HL-60/S4 treated with retinoic acid at 250 ng/mL for 4 days and 3 days (cell line): Measurements from ENCODE around the gene LEPR.
"Not testable (repeated sequence)": the region's sequence is repeated elsewhere in the genome, so short reads cannot be mapped to it uniquely, and the experiment has no call there.

Experiments
- in situ Hi-C: fragments of 300-500 bp; cut with MboI; formaldehyde crosslinking; loops from 2 replicates; pipeline ENCODE4 v1.7.0; 2022; ENCODE audit warnings: low sequenced_read_pairs

The LEPR gene, protein sequence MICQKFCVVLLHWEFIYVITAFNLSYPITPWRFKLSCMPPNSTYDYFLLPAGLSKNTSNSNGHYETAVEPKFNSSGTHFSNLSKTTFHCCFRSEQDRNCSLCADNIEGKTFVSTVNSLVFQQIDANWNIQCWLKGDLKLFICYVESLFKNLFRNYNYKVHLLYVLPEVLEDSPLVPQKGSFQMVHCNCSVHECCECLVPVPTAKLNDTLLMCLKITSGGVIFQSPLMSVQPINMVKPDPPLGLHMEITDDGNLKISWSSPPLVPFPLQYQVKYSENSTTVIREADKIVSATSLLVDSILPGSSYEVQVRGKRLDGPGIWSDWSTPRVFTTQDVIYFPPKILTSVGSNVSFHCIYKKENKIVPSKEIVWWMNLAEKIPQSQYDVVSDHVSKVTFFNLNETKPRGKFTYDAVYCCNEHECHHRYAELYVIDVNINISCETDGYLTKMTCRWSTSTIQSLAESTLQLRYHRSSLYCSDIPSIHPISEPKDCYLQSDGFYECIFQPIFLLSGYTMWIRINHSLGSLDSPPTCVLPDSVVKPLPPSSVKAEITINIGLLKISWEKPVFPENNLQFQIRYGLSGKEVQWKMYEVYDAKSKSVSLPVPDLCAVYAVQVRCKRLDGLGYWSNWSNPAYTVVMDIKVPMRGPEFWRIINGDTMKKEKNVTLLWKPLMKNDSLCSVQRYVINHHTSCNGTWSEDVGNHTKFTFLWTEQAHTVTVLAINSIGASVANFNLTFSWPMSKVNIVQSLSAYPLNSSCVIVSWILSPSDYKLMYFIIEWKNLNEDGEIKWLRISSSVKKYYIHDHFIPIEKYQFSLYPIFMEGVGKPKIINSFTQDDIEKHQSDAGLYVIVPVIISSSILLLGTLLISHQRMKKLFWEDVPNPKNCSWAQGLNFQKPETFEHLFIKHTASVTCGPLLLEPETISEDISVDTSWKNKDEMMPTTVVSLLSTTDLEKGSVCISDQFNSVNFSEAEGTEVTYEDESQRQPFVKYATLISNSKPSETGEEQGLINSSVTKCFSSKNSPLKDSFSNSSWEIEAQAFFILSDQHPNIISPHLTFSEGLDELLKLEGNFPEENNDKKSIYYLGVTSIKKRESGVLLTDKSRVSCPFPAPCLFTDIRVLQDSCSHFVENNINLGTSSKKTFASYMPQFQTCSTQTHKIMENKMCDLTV

DNA sequence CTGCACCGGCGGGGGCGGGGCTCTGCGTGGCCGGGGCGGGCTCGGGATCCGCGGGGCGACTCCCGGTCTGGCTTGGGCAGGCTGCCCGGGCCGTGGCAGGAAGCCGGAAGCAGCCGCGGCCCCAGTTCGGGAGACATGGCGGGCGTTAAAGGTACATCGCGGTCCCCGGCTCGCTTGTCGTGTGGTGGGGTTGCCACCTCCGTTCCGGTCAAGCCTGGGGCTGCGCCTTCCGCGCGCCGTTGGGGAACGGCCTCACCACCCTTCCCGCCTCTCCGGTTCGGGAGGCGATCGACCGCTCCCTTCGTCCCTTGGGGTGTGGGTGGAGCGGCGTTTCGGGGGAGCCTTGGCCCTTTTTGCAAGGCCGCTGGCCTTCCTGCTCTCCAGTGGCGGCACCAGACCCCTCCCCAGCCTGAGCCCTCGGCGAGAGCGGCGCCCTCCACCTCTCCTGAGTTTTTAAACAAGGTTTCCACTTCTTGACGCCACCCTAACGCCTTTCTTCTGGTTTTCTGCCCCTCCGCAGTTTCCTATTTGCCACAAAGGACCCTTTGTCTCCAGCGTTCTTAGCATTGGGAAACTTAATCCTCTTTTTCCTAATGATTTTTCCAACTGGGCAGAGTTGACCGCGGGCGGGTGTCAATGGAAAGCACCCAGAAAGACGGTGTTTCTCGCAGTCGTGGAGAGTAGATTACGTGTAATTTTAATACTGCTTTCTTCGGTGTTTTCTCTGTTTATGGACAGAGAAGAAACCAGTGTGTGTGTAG is at the start of gene LEPR, which contains the start of gene LEPROT:
LEPR (plus strand) TSS at position 79 of the 761 bp plus-strand sequence. CDS start 144,898 bp downstream, outside the sequence.
LEPROT (plus strand) TSS at position 79 of the 761 bp plus-strand sequence; CDS start at position 136, 57 bp downstream.
- in situ Hi-C loops = loop anchor here (25.0 kb wide), 1 partner anchor 358 kb away; no protein-coding TSS in a partner anchor

DNA sequence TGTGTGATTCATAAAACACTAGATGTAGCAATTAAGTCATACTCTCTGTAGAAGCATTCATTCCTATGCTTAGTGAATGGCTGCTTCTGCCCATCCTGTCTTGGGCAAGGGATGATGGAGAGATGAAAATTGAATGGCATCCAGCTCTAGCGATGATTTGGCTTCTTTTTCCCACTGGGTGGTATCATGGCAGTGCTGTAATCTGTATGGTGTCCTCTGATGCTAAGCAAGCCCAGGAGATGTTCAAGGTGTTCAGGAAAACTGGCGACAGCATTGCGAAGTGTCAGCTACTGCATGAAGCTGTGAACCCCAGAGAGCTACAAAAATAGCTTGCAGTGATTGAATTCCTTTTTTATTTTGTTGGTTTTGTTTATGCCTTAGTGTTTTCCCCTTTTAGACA is 48.9 kb upstream of the LEPR start:
- in situ Hi-C loops = no loop called here

DNA sequence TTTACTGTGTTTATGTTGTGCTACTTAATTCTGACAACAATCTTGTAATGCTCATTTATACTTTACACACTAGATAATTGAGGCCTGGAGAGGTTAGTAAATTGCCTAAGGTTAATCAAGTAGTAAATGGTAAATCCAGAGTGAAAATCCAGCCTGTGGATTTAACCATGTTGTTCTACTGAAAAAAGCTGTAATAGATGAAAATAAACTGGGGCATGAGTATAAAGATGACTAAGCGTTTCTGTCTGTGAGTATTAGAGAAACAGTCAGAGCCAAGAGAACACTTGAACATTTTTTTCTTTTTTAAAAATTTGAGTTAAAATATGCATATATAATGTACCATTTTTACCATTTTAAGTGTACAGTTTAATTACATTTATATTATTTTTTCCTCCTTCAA is 47.9 kb upstream of the LEPR start:
- in situ Hi-C loops = no loop called here

DNA sequence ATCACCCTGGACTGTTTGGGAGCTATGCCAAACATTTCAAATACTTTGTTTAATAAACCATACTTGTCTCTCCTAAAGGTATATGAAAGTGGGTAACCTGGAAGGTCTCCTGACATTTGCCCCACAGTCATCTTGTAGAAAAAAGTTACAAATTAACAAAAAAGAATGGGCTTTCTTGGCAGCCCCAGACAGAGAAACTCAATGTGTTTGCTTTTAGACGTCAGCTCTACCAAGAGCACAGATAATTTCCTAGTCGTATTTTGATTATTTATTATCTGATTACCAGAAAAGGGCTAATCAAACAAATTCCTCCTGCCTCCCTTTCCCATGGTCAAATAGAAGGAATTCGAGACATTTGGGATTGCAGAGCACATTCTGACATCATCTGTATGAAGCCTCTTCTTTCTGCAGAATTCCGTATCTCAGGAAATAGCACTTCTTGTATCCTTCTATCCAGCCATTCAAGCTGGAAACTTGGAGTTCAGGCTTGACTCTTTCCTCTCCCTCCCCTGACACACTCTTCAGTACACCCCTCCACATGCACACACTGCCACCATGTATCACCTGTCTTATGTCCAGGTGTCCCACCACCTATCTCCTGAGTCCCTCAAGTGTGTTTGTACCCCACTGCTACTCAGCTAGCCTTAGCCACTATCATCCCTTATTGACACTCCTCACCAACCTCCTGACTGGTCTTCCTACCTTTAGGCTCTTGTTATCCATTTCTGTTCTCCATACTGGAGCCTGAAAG is 42.8 kb upstream of the LEPR start:
- in situ Hi-C loops = no loop called here

DNA sequence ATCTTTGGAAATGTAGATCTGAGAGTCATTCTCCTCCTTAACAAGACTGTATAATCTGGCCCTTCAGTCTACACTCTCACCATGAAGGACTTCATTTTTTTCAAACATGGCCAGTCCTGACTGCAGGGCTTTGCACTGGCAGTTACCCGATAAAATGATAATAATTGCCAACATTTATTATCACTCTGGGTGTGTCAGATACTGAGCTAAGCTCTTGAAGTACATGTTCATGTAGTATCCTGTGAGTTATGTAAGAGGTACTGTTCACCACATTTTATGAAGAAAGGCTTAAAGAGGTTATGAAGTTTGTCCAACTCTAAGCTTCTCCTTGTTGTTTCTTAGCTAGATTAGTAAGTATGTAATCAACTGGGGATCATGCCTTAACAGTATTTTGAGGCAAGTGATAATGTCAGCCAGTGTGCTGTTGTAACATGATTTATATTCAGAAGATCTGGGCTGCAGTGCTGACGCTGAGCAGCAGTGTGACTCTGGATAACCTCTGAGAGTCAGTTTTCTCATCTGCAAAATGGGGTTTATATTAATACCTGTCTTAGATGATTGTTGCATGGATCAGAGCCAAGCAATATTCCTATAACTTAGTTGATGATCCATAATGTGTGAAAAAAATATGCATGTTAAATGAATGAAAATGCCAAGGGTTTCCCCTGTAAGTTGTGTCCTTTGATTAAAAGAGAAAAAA is 42.1 kb upstream of the LEPR start:
- in situ Hi-C loops = no loop called here

DNA sequence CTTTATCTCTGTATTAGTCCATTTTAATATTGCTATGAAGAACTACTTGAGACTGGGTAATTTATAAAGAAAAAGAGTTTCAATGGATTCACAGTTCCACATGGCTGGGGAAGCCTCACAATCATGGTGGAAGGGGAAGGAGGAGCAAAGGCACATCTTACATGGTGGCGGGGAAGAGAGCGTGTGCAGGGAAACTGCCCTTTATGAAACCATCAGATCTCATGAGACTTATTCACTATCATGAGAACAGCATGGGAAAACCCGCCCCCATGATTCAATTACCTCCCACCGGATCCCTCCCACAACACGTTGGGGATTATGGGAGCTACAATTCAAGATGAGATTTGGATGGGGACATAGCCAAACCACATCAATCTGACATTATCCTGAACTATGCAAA is 36.0 kb upstream of the LEPR start:
- in situ Hi-C loops = not testable (repeated sequence)

DNA sequence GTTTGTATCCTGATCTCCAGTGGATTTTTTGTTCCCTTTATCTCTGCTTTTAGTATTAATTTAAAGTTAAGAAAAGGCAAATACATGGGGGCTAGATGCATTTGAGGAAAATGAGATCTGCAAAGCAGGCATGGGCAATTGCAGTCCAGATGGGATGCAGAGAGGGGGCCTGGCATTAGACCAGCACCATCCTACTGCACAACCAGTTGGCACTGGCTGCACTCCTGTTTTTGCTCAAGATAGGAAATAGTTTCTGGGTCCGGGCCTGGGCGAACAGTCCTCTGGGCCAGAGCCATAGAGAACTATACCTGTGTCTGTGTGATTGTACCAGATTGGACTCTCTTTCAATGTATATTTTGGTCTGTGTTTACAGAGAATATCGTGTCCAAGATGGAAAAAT is 34.0 kb upstream of the LEPR start:
- in situ Hi-C loops = no loop called here

DNA sequence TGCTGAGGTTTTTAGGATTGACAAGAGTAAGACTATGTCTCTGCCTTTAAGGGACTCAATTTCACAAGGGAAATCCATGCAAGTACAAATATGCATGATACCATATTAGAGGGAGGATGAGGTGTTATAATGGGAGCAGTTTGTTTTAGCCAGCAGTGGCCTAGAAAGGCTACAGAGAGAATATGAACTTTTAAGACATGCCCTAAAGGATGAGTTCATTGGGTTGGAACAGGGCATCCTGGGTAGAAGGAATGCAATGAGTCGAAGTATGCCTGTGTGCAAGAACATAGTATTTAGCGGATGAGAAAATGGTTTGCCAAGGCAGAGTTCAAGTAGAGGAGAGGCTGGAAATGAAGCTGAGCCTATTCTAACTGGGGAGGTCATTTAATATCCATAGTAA is 32.6 kb upstream of the LEPR start:
- in situ Hi-C loops = no loop called here

DNA sequence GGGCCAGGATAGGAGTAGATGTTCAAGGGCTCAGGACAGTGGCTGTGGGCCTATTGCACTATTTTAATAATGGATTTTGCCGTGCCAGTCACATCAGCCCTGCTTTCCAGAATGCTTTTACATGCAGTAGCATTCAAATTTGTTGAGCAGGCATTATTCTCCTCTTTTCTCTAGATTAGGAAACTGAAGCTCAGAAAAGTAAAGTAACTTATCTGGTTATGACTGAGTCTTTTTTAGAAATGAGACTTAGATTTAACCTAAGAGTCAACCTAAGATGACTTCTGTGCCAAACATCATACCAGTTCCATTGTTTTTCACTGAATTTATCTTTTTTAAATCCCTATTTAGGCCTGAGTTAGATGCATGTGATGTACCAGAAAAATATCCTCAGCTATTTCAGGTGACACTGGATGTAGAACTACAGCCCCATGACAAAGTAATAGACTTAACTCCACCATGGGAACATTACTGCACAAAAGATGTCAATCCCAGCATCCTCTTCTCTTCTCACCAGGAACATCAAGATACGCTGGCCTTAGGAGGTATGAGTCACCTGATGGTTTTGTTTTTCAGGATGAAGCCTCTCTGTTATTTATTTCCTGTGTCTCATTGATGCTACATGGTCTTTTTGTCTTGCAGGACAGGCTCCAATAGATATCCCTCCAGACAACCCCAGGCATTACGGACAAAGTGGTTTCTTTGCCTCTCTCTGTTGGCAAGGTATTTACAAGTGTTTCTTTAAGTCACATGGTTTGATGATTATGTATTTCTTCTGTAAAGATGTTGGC is 31.4 kb upstream of the LEPR start:
- in situ Hi-C loops = no loop called here

DNA sequence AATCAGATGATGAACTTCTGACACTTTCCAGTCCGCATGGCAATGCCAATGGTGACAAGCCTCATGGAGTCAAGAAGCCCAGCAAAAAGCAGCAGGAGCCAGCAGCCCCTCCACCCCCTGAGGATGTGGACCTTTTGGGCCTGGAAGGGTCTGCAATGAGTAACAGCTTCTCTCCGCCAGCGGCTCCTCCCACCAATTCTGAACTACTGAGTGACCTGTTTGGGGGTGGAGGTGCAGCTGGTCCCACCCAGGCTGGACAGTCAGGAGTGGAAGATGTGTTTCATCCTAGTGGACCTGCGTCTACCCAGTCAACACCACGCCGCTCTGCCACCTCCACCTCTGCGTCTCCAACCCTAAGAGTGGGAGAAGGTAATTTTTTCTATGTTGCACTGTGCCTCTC is 28.0 kb upstream of the LEPR start:
- in situ Hi-C loops = no loop called here

DNA sequence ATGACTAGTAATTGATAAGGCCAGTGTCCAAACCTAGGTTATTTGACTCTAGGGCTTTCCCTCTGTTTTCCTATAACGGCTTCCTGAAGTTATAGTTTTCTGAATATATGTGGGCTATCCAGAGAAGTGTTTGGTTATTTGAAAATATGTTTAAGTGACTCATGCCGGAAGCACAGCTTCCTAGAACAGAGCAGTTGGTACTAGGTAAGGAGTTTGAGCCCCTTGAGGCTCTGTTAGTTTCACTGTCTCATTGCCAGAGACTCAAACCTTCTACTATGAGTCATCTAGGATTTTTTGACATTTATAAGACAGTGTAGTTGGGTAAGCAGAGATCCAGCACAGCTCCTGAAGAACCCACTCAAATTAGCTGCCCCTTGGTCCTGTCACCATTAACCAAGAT is 27.1 kb upstream of the LEPR start:
- in situ Hi-C loops = no loop called here

DNA sequence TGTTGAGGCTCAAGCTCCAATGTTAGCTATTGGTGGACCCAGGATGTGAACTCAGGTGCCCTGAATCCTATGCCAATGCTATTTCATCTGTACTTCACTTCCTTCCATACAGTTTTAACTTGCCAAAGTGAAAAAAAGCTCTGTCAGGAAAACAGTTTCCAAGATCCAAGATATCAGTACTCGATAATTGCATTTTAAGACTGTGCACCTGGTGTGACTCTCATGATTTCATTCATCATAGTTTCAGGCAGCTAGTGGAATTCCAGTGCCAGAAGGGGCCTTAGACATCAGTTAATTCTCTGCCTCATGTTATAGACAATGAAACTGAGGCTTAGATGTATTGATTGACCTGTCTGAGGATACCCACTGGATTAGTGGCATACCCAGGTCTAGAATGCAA is 26.5 kb upstream of the LEPR start:
- in situ Hi-C loops = no loop called here

DNA sequence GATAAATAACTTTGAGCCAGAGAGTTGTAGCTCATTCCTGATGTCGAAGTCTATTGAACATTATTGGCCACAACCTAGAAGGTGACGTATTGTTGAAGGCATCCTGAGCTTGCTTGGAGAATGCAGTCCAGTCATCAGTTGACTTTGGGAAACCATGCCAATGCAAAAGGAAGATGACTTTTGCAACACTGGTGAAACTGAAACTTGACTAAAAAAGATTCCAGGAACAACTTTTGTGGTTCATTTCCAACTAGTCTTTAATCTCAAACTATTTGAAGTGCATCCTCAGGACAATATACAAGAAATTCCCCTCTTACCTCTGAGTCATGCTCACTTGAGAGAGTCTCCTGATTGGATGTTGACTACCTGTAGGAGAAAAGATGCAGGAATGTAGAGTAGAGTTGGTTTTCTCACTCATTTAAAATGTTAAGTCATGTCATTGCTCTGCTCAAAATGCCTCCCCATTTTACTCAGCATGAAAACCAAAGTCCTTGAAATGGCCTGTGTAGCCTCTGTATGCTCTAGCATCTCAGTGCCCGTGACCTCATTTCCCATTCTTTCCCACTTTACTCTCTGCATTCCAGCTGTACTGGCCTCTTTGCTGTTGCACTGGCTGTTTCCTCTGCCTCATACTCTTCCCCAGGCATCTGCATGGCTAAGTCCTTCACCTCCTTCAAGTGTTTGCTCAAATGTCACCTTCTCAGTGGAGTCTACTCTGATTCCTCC is 24.4 kb upstream of the LEPR start:
- in situ Hi-C loops = no loop called here

DNA sequence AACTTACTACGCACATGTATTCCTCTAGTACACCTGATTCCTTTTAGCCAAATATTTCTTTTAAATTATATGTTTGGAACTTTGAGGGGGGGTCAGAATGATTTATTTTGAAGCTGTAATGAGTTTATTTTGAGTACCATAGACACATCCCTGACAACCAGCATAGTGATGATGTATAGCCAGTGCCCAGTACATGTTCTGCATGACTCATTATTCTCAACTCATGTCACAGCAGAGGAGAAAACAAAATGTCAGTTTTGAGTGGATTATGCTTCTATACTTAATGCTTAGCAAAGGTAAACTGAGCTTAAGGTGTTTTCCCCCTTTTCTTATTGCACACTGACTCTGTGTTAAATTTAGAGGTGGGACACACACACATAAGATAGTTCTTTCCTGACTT is 22.4 kb upstream of the LEPR start:
- in situ Hi-C loops = no loop called here

DNA sequence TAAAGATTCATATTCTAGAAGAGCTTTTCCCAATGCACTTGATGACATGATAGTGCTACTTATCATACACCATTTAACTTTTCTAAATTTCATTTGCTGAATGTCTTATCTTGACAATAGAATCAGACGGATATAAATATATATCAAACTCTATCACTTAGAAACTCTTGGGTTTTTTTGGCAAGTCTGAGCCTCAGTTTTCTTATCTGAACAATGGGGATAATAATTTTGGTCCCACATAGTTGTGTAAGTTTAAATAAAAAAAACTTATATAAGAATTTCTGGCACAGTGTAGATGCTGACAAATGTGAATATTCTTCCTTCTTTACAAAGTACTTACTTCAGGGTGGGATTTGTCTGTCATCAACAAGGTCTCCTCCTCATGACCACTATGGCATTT is 21.5 kb upstream of the LEPR start:
- in situ Hi-C loops = no loop called here

DNA sequence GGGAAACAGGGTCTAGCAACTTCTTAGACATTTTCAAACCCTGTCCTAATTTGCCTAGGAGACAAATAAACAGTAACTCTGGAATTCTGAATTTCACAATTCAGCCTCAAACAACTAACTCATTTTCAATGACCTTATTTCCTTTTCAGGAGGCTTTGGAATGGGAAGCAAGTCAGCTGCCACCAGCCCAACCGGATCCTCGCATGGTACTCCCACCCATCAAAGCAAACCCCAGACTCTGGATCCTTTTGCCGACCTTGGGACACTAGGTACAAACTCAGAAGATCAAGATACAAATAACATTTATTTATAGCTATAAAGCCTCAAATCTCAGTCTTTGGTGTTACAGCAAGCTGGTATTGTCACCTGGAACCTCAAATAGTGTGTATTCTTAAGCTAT is 18.9 kb upstream of the LEPR start:
- in situ Hi-C loops = loop anchor here (25.0 kb wide), 1 partner anchor 339 kb away; no protein-coding TSS in a partner anchor

DNA sequence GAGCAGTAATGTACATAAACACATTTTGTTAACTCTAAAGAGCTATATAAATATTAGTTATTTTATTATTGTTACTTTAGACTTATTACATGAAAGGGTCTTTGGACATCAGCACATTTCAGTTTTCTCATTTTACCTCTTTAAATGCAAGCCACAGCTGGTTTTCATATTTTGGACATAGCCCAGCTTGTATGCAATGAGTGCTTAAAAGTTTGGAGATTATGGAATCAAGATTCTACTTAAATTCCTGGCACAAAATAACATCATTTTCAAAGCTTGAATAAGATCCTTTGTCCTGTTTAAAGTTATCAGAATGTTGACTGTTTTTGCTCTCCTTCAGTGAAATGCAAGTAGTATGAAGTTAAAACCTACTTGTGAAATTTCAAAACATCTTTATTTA is 15.5 kb upstream of the LEPR start:
- in situ Hi-C loops = loop anchor here (25.0 kb wide), 1 partner anchor 343 kb away; no protein-coding TSS in a partner anchor

DNA sequence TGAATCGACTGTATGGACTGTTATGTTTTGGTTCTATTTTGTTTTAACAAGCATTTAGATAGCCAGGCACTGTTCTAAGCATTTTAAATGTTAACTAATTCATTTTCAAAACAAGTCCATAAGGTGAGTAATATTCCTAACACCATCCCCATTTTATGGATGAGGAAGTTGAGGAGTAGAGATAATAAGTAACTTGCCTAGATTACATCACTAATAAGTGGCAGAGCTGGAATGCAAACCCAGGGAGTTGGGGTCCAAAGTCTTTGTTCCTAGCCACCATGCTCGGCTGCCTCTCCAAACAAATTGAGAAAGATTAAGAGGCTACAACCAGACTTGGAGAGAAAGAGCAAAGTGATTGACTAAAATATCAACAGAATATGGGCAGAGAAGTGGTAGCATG is 12.6 kb upstream of the LEPR start:
- in situ Hi-C loops = loop anchor here (25.0 kb wide), 1 partner anchor 346 kb away; no protein-coding TSS in a partner anchor
